DMS53 treated with DMSO at 0.1 percent for 48 hours (cell line): ENCODE results near the gene MED16.

Experiments used
- DNase-seq: peaks from one replicate; lab custom pipeline; 2025; ENCODE audit not compliant: unreplicated experiment; lab: John Stamatoyannopoulos, UW

The MED16 gene

GRCh38 chr19:892894-893689, at the start of gene MED16, which contains the start of gene RNU6-9:
Gene MED16, minus strand, starts transcription at chr19:893187. Its CDS starts 2,056 bp downstream, at chr19:891131.
Gene RNU6-9, plus strand, starts transcription at chr19:893484.
- peak; percentile 65 for DNase-seq

GRCh38 chr19:942133-942645, 49.2 kb upstream of the MED16 start:
- no peak for DNase-seq

- no peak for DNase-seq
Measured at GRCh38 chr19:941292-942132, 48.5 kb upstream of the MED16 start.

DNA sequence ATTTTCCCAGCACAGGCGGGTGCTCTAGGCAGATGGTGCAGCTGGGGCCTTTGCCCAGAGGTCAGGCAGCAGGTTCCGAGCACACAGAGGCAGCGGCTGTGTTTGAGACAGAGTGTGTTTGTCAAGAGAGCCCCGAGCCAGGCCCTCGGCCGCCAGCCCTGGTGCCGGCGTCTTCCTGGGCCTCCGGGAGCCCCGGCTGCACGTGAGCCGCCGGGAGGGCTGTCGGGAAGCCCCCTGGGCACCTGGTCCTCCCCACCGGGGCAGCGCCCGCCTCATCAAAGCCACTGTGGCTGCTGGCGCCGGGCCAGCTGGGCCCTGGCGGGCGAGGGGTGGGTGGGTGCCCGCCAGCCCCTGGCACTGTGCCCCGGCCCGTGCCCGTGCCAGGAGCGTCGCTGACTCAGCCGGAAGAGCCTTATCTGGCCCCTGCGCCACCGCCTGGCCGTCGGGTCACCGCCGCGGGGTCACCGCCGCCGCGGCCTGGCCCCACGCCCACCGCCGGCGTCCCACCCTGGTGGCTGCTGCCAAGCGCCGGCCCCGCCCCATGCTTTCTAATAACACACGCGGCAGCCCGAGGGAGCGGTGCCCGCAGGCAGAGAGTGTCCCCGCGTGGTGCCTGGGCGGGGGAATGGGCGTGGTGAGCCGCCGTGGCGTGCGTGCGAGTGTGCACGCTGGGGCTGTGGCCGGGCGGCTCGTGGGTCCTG, 47.8 kb upstream of the MED16 start:
- peak; percentile 29 for DNase-seq

GRCh38 chr19:939922-940321, 46.9 kb upstream of the MED16 start:
- no peak for DNase-seq

DNA sequence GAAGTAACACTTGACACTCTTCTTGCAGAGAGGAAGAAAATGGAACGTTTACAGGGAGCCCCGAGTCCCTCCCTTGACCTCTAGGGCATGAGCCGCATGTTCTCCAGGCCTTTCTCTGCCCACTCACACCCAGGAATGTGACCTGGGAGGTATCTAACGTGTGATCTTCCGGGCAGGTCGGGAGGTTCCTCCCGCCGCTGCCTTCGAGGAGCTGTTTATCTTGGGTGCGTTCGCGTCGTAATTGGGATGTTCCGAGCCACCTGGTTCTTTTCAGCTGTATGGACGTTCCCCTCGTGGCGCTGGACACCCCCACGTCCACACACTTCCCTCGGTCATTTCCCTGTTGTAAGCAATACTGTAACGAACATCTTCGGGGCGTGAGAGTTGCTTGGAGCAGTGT, 46.5 kb upstream of the MED16 start:
- DNase-seq, result no peak

DNA sequence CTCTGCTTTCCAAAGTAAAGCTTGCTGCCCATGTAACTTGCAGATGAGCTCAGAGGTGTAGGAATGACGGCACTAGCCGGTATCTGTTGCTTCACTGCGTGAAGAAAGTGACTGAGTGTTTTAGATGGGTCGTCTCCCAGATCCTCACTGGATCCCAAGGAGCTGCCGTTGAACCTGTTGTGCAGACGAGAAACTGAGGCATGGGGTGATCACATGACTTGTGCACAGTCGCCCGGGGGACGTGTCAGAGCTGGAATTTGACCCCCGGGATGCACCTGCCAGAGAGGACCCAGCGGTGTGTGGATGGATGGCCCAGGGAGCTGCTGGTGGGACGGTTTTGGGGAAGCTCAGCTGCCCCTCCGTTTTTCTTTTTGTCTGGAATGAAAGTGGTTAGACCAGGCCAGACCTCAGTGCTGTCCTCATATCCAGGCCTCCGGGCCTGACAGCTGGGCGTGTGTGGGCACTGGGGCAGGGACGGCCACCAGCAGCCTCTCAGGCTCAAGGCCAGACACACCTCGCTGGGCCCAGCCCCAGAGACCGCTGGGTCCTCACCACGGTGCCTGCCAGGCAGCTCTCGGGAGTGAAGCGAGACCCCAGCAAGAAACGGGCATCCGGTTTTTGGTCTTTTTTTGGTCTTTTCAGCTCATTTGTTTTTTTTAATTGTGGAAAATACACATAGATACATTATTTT, 45.4 kb upstream of the MED16 start:
- no peak for DNase-seq

GRCh38 chr19:937259-937694, 44.3 kb upstream of the MED16 start:
- DNase-seq, result no peak

GRCh38 chr19:936175-936546, 43.2 kb upstream of the MED16 start:
- DNase-seq, result no peak

- peak; percentile 81 for DNase-seq
Measured at GRCh38 chr19:934865-935479, 42.0 kb upstream of the MED16 start.

GRCh38 chr19:934197-934840, 41.3 kb upstream of the MED16 start:
- DNase-seq, result no peak

- DNase-seq, result no peak
Measured at GRCh38 chr19:933553-933882, 40.5 kb upstream of the MED16 start.

- DNase-seq, result no peak
Measured at GRCh38 chr19:932648-933552, 39.9 kb upstream of the MED16 start.

- no peak for DNase-seq
Measured at GRCh38 chr19:931860-932647, 39.1 kb upstream of the MED16 start.

GRCh38 chr19:929891-930258, 36.9 kb upstream of the MED16 start:
- no peak for DNase-seq

- DNase-seq, result no peak
Measured at GRCh38 chr19:929203-929890, 36.4 kb upstream of the MED16 start.

DNA sequence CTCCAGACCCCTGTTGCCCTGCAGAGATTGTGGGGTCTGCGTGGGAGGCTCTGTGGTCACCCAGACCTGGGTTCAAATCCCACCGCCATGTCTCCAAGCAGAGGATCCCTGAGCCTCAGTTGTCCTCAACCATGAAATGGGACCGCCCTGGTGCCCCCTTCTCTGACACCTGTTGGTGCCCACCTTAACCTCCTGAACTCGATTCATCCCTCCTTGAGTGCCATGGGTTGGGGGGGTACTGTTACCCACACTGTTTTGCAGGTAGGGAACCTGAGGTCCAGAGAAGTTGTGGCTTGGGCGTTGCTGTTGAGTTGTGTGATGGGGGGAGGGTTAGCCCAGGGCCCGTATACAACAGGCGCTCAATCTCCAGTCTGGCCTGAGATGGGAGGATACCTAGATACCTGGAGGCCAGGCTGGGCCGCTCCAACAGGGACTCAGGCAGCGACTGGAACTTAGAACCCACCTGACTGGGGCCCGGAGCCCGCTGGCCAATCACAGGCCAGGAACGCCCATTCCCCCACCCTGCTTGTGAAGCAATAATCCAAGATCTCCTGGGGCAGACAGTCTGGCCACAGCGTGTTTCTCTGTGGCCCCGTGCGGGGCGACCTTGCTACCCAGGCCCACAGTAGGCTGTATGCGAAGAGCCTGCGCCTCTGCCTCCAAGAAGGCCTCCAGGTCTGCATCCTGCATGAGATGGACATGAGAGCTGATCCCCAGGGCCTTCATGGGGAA, 35.6 kb upstream of the MED16 start:
- DNase-seq, result no peak
